SK-N-SH (cell line): ENCODE results near the gene RTN4RL1.

Experiments used
- CHD2 ChIP-seq: fragments of 150-350 bp; IDR thresholded peaks from 2 replicates; pipeline ENCODE4 v1.6.1; 2018; ENCODE audit warnings: low read length; ENCODE audit not compliant: partially characterized antibody
- EP300 ChIP-seq, 2 experiments: IDR thresholded peaks; 2 replicates each; pipeline versions ENCODE4 v1.4.0 to v1.6.1; 2012; ENCODE audit warnings: borderline replicate concordance in 1 of 2, low read depth in 1 of 2, low read length in 1 of 2
- EZH2phosphoT487 ChIP-seq: fragments of 200-600 bp; sonication (generic); IDR thresholded peaks from 2 replicates; pipeline ENCODE4 v1.6.1; 2017; ENCODE audit warnings: low read depth, mixed run types, mild to moderate bottlenecking, antibody characterized with exemption, moderate library complexity, borderline replicate concordance
- JUND ChIP-seq: IDR thresholded peaks from 2 replicates; pipeline ENCODE4 v1.4.0; 2012
- MXI1 ChIP-seq: IDR thresholded peaks from 2 replicates; pipeline ENCODE4 v1.6.1; 2012; ENCODE audit warnings: mild to moderate bottlenecking, low read depth, low read length, improper control_type of control experiment
- RFX5 ChIP-seq: IDR thresholded peaks from 2 replicates; pipeline ENCODE4 v1.6.1; 2012; ENCODE audit warnings: mild to moderate bottlenecking, improper control_type of control experiment, low read length
- SMC3 ChIP-seq: IDR thresholded peaks from 2 replicates; pipeline ENCODE4 v1.6.1; 2012; ENCODE audit warnings: low read depth, low read length, improper control_type of control experiment
- TCF12 ChIP-seq: IDR thresholded peaks from 2 replicates; pipeline ENCODE4 v1.4.0; 2012
- USF2 ChIP-seq: fragments of 150-350 bp; IDR thresholded peaks from 2 replicates; pipeline ENCODE4 v1.6.1; 2017; ENCODE audit warnings: antibody characterized with exemption, low read length, low read depth, borderline replicate concordance
- TF ChIP-seq, protein P1 (sequence below): fragments of 200-600 bp; sonication (generic); IDR thresholded peaks from 2 replicates; pipeline ENCODE4 v1.6.1; 2017; ENCODE audit warnings: antibody characterized with exemption, mild to moderate bottlenecking, moderate library complexity
- TF ChIP-seq, protein P2 (sequence below): IDR thresholded peaks from 2 replicates; pipeline ENCODE4 v1.4.0; 2012; ENCODE audit warnings: low read depth

DNA sequence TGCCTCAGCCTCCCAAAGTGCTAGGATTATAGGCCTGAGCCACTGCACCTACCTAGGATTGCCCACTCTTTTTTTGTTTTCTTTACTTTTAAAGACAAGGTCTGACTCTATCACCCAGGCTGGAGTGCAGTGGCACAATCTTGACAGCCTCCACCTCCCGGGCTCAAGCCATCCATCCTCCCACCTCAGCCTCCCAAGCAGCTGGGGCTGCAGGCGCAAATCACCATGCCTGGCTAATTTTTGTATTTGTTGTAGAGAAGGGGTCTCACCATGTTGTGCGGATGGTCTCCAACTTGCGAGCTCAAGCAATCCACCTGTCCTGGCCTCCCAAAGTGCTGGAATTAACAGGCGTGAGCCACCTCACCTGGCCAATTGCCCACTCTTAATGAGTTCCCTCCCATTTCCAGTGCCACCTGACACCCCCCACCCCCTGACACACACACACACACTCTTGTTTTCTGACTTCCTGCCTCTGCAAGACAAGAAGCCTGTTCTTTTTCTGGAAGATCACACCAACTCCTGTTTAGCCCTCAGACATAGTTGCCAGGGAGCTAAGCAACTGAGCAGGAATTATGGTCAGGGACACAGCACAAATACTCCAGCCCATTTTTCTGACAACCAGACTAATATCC is 19.2 kb upstream of the RTN4RL1 start:
- TF ChIP-seq CHD2: no peak
- no peak for TF ChIP-seq TCF12
- TF ChIP-seq EZH2phosphoT487: no peak
- TF ChIP-seq, protein P1, sequence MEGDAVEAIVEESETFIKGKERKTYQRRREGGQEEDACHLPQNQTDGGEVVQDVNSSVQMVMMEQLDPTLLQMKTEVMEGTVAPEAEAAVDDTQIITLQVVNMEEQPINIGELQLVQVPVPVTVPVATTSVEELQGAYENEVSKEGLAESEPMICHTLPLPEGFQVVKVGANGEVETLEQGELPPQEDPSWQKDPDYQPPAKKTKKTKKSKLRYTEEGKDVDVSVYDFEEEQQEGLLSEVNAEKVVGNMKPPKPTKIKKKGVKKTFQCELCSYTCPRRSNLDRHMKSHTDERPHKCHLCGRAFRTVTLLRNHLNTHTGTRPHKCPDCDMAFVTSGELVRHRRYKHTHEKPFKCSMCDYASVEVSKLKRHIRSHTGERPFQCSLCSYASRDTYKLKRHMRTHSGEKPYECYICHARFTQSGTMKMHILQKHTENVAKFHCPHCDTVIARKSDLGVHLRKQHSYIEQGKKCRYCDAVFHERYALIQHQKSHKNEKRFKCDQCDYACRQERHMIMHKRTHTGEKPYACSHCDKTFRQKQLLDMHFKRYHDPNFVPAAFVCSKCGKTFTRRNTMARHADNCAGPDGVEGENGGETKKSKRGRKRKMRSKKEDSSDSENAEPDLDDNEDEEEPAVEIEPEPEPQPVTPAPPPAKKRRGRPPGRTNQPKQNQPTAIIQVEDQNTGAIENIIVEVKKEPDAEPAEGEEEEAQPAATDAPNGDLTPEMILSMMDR: no peak
- TF ChIP-seq RFX5: no peak
- no peak for TF ChIP-seq JUND
- TF ChIP-seq SMC3: no peak
- no peak for TF ChIP-seq USF2
- no peak for TF ChIP-seq EP300 (IDR thresholded peaks at IDR 0.05; ENCODE audit: borderline replicate concordance in 1 of 2, low read depth in 1 of 2, low read length in 1 of 2)
- no peak for TF ChIP-seq MXI1
- TF ChIP-seq, protein P2, sequence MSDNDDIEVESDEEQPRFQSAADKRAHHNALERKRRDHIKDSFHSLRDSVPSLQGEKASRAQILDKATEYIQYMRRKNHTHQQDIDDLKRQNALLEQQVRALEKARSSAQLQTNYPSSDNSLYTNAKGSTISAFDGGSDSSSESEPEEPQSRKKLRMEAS: no peak
